HG03442 (cell line): ENCODE results near the gene RYR3.

Experiments used
- ATAC-seq: cut with Tn5 transposase; IDR thresholded peaks from one replicate; pipeline ENCODE4 v1.9.1; 2021; ENCODE audit warnings: mild to moderate bottlenecking, moderate library complexity; ENCODE audit not compliant: unreplicated experiment

RYR3 gene

DNA sequence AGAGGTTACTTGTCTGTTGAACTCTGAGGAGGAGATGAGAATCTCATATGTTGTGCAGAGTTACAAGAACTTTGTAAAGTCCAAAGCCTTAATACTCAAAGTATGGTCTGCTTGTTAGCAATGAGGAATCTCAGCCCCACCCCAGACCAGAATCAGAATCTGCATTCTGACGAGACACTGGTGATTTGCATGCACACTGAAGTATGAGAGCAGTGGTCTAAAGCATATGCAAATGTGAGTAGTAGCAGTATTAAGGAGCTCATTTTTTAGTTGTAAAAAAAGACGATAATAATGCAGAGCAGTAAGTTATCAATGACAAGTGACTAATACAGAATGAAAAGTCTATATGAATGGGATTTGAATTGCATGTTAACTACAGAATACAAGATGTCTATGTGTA, 327.7 kb downstream of the RYR3 start:
- no peak for ATAC-seq

DNA sequence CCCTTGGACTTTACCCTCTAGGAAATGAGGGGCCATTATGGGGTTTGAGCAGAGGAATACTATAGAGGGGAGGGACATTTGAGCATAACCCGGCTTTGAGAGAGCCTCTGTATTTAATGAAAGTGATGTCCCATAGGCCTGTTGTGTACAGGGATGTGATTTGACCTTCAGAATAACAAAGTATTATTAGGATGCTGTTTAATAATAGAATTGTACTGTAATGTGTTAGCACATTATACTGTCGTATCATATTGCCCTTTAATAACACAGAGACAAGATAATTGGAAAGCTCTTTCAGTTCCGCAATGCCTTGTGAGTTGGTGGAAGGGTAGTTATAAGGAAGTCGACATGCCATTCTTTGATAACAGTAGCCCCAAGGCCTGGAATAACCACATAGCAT, 328.3 kb downstream of the RYR3 start:
- ATAC-seq, result no peak

DNA sequence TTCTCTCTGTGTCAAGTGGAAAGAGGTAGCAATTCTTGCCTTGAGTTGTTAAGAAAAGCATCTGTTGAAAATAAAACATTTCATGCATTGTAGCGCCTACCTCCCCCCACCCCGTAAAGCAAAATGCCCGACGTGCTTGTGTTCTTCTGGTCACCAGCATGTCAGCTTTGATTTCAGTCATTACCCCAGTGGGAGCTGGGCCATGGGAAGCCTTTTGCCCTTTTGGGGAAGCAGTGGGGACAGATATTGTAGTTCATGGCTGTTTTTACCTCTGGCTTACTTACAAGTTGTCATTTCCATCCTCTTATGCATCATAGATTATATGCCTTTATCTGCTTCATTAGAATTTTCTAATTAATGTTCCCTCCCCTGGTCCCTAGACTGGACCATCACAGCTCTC, 328.7 kb downstream of the RYR3 start:
- ATAC-seq, result no peak

- no peak for ATAC-seq
These were observed 329.2 kb downstream of the RYR3 start for GRCh38 chr15:33639978-33640377.

DNA sequence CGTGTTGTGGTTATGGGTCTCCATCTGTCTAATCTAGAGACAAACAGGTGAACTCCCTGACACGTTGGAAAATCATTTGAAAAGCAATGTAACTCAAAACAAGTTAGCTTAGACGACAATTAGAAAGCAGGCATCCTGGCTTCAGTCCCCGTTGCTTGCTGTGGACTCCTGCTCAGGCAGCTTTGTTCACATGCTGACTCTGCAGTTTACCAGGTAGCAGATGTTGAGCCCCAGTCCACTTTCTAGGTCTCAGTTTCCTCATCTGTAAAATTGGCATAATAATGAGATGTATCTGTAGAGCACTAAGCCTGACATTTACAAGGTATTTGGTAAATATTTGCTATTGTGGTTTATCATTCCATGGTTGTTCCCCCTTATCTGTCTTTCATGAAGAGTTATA, 330.3 kb downstream of the RYR3 start:
- no peak for ATAC-seq

DNA sequence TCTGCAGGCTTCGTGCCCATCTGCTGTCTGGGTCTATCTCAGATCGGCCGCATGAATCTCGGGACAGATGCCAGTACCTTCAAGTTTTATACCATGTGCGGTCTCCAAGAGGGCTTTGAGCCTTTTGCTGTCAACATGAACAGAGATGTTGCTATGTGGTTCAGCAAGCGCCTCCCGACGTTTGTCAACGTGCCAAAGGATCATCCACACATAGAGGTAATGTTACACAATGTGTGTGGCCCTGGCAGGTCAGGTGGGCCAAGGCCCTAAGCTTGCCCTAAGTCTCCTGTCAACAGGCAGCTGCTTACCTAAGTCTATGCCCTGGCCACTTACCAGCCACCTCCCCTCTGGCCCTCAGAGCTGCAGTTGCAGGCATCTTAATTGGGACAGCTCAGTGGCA, 333.5 kb downstream of the RYR3 start:
- ATAC-seq, result no peak

GRCh38 chr15:33646744-33647143, 336.0 kb downstream of the RYR3 start:
- ATAC-seq, result no peak

DNA sequence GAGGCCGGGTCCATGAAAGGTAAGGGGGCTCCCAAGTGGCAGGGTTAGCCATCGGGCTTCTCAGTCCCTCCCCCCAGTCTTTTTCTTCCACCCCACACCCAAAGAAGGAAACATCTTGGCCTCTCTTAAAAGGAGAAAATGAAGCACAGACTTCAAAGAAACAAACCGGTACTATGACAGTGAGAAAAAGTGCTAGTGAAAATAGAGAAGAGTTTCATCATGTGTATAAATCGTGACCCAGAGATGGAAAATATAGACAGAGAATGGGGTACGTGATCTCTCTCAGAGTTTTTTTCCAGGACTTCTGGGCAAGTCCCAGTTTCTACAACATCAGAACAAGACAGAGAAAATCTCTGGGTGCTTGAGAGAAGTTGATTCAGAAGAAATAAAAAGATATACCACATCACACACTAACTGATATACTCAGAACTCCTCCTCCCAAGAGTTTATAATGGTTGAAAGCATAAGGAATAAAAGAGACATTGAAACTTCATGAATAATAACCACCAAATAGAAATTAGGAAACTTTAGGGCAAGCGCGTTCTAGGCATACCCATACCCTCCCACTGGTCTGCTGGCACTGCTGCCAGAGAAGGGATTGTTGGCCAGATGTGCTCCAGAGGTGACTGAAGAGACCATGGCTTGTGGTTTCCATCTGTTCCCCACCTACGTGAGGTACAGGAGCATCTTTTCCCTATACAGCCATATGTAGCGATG, 338.6 kb downstream of the RYR3 start:
- no peak for ATAC-seq

GRCh38 chr15:33654860-33655259, 344.1 kb downstream of the RYR3 start:
- no peak for ATAC-seq

GRCh38 chr15:33655488-33655887, 344.7 kb downstream of the RYR3 start:
- no peak for ATAC-seq

- ATAC-seq, result no peak
These were observed 345.4 kb downstream of the RYR3 start for GRCh38 chr15:33656168-33656567.

DNA sequence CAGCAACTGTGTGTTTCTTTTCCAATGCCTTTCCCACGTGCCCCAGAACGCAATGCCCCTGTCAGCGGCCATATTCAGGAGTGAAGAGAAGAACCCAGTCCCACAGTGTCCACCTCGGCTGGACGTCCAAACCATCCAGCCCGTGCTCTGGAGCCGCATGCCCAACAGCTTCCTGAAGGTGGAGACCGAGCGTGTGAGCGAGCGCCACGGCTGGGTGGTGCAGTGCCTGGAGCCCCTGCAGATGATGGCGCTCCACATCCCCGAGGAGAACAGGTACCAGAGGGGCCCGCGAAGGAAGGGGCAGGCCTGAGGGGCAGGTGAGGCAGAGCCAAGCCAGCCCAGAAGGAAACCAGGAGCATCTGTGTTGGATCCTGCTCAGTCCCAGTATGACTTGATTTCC, 349.4 kb downstream of the RYR3 start:
- ATAC-seq, result no peak

DNA sequence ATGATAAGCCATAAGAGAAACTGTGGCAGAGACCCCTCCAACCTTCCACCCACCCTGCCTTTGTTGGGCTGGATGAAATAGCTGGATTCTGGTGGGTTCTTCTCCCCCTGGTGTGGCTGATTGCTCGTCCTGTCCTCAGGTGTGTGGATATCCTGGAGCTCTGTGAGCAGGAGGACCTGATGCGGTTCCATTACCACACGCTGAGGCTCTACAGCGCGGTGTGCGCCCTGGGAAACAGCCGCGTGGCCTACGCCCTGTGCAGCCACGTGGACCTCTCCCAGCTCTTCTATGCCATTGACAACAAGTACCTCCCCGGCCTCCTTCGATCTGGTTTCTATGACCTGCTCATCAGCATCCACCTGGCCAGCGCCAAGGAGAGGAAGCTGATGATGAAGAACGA, 351.2 kb downstream of the RYR3 start:
- ATAC-seq, result no peak

DNA sequence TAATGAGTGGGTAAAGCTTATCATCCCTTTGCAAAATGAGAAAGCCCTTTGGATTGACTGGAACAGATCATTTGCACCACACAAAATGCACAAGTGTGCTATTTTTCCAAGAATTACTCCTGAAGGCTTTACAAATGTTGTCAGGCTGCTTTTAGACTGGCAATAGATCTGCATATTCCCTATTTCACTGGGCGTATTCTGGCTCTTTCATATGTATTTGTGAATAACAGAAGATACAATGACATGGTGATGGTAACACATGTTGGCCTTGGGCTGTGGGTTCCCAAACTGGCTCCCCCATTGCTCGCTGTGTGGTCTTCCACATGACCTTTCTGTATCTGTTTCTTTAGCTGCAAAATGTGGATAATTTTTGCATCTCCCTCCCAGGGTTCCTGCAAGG, 354.2 kb downstream of the RYR3 start:
- ATAC-seq, result no peak

DNA sequence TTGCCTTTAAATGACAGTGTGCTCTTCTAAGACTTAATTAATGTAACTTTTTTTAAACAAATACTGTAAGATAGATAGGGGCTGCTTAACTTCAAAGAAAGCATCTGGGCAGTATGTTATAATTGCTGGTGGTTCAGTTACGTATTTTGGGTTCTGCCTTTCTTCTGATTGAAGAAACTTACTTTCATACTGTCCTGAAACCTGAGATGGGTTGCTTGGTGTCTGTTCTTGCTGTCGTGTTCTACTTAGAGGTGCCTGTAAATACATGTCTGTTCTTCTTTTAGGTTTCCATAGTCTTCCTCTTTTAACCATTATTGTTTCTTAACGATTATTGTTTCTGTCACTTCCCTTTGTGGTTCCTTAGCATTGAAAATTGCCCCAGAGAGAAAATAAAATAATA, 359.8 kb downstream of the RYR3 start:
- no peak for ATAC-seq

- ATAC-seq, result peak; percentile 89
These were observed 360.7 kb downstream of the RYR3 start for GRCh38 chr15:33671456-33671855.

GRCh38 chr15:33675246-33675645, 364.5 kb downstream of the RYR3 start:
- no peak for ATAC-seq

DNA sequence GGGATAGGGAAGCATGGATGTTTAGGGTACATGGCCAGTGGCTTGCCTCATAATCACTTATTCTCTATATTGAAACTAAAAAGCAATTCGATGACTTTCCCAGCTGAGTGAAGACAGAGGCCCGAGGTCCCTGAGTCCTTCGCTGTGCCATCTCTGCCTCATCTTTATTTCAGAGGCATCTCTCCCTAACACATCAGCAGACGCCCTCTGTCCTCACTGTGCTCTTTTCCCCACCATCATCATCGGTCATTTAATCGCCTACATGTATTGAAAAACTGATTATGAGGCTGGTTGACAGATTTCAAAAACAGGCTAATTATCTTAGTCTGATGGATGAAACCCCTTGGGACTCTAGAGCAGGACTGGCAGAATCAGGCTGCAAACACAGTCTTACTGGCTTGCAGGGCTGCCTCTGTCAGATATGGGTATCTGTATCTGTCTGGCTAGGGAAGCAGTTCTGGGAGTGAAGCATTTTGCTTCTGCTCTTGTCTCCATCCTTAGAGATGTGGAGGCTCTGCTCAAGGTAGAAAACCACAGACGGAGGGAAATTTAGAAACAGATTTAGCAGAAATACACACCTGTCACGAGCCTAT, 366.6 kb downstream of the RYR3 start:
- ATAC-seq, result no peak

- ATAC-seq, result no peak
These were observed 367.4 kb downstream of the RYR3 start for GRCh38 chr15:33678176-33678575.

DNA sequence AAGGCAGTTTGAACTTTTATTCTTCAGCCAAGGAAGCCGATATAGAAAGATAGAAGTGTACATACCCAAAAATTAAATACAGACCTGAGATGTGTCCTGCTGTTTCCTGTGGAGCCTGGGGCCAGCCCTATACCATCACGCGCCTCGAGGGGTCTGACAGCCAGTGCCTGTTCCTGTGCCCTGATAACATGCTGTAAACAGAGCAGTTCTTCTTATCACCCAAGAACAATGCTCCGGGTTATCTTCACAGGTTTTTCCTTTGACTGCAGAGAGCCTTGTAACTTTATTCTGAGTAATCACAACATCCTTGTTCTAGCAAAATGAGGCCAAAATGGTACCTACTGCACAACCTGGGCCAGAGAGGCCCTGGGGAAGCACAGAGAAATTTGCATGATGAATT, 367.8 kb downstream of the RYR3 start:
- no peak for ATAC-seq

DNA sequence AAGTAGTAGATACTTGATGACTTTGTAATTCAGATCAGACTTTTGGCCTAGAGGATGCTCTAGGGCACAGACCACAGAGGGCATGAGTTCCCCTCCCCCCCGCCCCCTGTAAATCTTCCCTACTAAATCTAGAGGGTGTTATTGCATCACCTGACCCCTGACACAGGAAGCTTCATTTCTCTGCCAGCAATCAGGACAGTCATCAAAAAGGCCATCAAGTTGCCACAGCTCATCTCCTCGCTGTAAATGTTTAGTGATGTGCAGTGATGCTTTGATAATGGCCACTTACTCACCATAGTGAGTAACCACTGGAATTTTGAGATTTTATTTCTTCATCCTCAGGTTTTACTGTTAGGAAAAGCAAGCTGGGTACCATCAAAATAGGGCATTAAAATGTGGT, 368.3 kb downstream of the RYR3 start:
- ATAC-seq, result no peak

- ATAC-seq, result no peak
These were observed 369.6 kb downstream of the RYR3 start for GRCh38 chr15:33680336-33680735.
